Activated CD4-positive, alpha-beta memory T cell treated with anti-CD3 and anti-CD28 coated beads, Interleukin-2, amount 10 ng/mL, durations not matched to agents 7 days and 5 days (primary cell): ENCODE data around the gene ASTN2. TPM values are rescaled to one million over a fixed set of nuclear protein-coding genes. Genes with fewer than 3 reads are reported as not detected.
"Not testable (repeated sequence)": the region's sequence is repeated elsewhere in the genome, so short reads cannot be mapped to it uniquely, and the experiment has no call there.

Experiments used
- CTCF ChIA-PET: fragments of 350-600 bp; sonication (Branson Sonifier 250); formaldehyde crosslinking; loops from one replicate; lab custom pipeline; 2021; ENCODE audit warnings: antibody characterized with exemption, inconsistent platforms; lab: Charles Lee
- POLR2A ChIA-PET: fragments of 350-600 bp; sonication (Branson Sonifier 250); formaldehyde crosslinking; loops from one replicate; lab custom pipeline; 2021; ENCODE audit warnings: antibody characterized with exemption; lab: Charles Lee
- DNase-seq: peaks from one replicate; pipeline ENCODE4 v3.0.0-alpha.2; 2020
- H3K27ac Mint-ChIP-seq: one replicate; pipeline ENCODE4 v1.8.0; 2021; ENCODE audit warnings: mild to moderate bottlenecking, mixed read lengths
- H3K27me3 Mint-ChIP-seq: one replicate; pipeline ENCODE4 v1.8.0; 2021; ENCODE audit warnings: mixed read lengths
- H3K36me3 Mint-ChIP-seq: one replicate; pipeline ENCODE4 v1.8.0; 2021; ENCODE audit warnings: low read depth, mixed read lengths
- H3K4me1 Mint-ChIP-seq: one replicate; pipeline ENCODE4 v1.8.0; 2021; ENCODE audit warnings: mixed read lengths
- H3K4me3 Mint-ChIP-seq: one replicate; pipeline ENCODE4 v1.8.0; 2021; ENCODE audit warnings: mild to moderate bottlenecking, mixed read lengths
- H3K9me3 Mint-ChIP-seq: one replicate; pipeline ENCODE4 v1.8.0; 2021; ENCODE audit warnings: mixed read lengths
- total RNA-seq, 2 experiments: library from RNA; stranded (reverse); gene quantifications; one replicate each; pipeline ENCODE4 v1.2.3, GENCODE V29; 2021

ASTN2 gene
- total RNA-seq, 2 experiments from 2014 or later = 2.5 to 3.0 TPM

DNA sequence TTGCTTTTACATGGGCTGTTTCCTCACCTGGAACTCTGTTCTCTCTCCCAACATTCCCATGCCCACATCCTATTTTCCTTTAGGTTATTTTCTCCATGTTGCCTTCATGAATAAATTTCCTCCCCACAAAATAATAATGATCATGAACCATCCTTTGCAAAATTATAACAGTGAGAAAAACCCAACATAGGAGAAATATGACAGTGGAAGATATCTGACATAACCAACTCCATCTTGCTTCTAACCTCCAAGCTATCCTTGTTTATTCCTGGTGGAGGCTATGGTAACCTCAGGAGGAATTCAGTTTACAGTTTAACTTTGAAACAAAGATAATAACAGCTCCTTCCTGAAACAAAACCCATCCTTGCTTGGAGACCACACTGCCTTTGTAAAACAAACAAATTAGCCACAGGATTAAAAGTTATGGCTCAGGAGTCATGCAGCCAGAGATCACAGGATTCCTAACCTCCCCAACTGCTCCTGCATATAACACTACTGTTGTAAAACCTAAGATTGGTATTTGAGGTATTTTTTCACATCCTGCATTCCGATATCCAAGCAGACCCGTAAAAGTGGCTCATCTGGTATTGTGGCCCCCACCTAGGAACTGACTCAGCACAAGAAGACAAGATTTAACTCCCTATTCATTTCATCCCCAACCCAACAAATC lies 515.4 kb downstream of the ASTN2 start:
- Mint-ChIP-seq H3K27ac (no peak overlapping the region), H3K4me3 (no peak overlapping the region), H3K27me3 (no peaks in the 10 kb centered on the region), H3K4me1 (no peaks in the 10 kb centered on the region), H3K36me3 (no peaks in the 10 kb centered on the region), H3K9me3 (peaks cover 6% of the 10 kb centered on the region)
- CTCF ChIA-PET = no interaction called here
- POLR2A ChIA-PET = no interaction called here
- no peak for DNase-seq

DNA sequence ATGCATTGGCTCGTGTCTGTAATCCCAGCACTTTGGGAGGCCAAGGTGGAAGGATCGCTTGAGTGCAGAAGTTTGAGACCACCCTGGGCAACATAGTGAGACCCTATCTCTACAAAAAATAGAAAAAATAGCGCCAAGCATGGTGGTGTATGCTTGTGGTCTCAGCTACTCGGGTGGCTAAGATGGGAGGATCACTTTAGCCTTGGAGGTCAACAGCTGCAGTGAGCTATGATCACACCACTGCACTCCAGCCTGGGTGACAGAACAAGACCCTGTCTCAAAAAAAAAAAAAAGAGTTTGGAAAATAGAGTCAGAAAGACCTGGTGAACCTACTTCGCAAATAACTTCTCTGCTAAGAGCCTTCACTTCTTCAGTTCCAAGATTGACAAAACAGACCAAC lies 516.7 kb downstream of the ASTN2 start:
- H3K36me3 Mint-ChIP-seq, DNase-seq, H3K27ac Mint-ChIP-seq, H3K9me3 Mint-ChIP-seq, H3K27me3 Mint-ChIP-seq, POLR2A ChIA-PET, H3K4me1 Mint-ChIP-seq, H3K4me3 Mint-ChIP-seq, CTCF ChIA-PET: not testable (repeated sequence)

DNA sequence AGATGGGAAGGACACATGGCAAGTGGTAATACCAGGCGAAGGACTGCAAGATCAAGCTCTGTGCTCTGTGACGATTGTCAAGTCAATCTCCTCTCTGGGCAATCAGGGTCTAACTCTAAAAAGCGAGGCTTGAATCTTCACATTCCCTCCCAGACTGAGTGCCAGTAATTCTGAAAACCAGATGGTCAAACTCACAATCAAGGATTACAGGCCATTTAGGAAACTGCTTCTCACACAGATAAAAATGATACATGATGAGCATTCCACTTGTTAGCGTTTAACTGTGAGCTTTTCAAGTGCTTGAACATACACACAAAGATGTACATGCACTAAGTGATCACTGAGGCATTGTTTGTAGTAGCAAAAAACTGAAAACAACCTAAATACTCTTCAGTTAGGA lies 517.7 kb downstream of the ASTN2 start:
- POLR2A ChIA-PET = no interaction called here
- Mint-ChIP-seq H3K36me3 (no peaks in the 10 kb centered on the region), H3K4me1 (no peaks in the 10 kb centered on the region), H3K27me3 (no peaks in the 10 kb centered on the region), H3K4me3 (no peak overlapping the region), H3K27ac (no peak overlapping the region), H3K9me3 (peaks cover 6% of the 10 kb centered on the region)
- CTCF ChIA-PET = no interaction called here
- no peak for DNase-seq

DNA sequence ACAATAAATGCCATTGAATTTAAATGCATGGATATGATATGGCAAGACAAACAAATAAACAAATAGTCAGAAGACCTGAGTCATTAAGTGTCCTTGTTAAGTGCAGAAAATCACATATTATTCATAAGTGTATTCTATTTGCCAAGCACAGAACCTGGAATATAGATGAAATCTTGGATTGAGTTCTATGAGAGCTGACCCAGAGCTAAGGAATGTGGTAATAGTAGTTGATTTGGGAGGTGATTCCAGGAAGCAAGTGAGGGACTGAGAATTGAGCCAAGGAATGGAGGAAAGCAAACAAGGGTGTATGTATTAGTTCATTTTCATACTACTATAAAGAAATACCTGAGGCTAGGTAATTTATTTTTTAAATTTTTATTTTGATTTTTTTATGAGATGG lies 518.9 kb downstream of the ASTN2 start:
- DNase-seq = no peak
- Mint-ChIP-seq H3K9me3 (peaks cover 6% of the 10 kb centered on the region), H3K27me3 (no peaks in the 10 kb centered on the region), H3K4me1 (no peaks in the 10 kb centered on the region), H3K36me3 (no peaks in the 10 kb centered on the region), H3K4me3 (no peak overlapping the region), H3K27ac (no peak overlapping the region)
- ChIA-PET CTCF (no interaction called here), POLR2A (no interaction called here)

DNA sequence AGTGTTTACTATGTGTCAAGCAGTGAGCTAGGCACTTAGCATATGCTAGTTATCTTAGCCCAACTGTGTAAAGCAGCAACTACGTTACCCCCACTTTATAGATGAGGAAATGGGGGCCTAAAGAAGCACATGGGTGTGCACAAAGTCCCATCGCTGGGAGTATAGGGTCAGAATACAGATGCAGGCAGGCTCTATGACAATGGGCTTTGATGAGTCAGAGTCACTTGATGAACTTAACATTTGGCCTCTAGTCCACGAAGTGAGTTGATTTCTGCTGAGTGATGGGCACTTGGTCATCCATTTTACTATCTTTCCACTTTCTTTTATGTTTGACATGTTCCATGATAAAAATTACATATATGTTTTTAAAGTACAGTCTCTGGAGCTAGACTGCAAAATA lies 523.4 kb downstream of the ASTN2 start:
- CTCF ChIA-PET = no interaction called here
- POLR2A ChIA-PET = no interaction called here
- Mint-ChIP-seq H3K9me3 (no peaks in the 10 kb centered on the region), H3K27me3 (no peaks in the 10 kb centered on the region), H3K27ac (no peak overlapping the region), H3K4me3 (no peak overlapping the region), H3K4me1 (no peaks in the 10 kb centered on the region), H3K36me3 (no peaks in the 10 kb centered on the region)
- DNase-seq = no peak

DNA sequence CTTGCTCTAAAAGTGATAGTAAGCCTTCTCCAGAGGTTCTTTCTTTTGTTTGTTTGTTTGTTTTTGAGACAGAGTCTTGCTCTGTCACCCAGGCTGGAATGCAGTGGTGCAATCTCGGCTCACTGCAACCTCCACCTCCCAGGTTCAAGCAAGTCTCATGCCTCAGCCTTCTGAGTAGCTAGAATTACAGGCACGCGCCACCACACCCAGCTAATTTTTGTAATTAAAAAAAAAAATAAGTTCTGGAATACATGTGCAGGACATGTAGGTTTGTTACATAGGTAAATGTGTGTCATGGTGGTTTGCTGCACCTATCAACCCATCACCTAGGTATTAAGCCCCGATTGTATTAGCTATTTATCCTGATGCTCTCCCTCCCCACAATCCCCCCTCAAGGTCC lies 526.4 kb downstream of the ASTN2 start:
- H3K4me1 Mint-ChIP-seq, H3K4me3 Mint-ChIP-seq, H3K9me3 Mint-ChIP-seq, H3K36me3 Mint-ChIP-seq, POLR2A ChIA-PET, DNase-seq, H3K27ac Mint-ChIP-seq, H3K27me3 Mint-ChIP-seq, CTCF ChIA-PET: not testable (repeated sequence)

DNA sequence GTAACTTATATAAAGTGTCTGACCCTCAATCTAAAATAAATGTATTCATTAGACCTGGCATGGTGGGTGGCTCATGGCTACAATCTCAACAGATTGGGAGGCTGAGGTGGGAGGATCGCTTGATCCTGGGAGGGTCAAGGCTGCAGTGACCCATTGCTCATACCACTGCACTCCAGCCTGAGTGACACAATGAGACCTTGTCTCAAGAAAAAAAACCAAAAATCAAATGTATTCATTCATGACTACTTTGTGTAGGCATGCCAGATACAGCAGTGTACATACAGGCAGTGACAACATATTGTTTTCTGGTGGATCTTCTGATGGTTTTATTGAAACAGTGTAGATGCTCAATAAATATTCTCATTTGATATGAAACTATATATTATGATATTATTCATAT lies 526.8 kb downstream of the ASTN2 start:
- no peak overlapping the region for H3K4me3 Mint-ChIP-seq
- H3K36me3 Mint-ChIP-seq = no peaks in the 10 kb centered on the region
- no peak for DNase-seq
- H3K9me3 Mint-ChIP-seq = no peaks in the 10 kb centered on the region
- H3K4me1 Mint-ChIP-seq = no peaks in the 10 kb centered on the region
- no peak overlapping the region for H3K27ac Mint-ChIP-seq
- H3K27me3 Mint-ChIP-seq = no peaks in the 10 kb centered on the region
- POLR2A ChIA-PET = no interaction called here
- CTCF ChIA-PET = no interaction called here

DNA sequence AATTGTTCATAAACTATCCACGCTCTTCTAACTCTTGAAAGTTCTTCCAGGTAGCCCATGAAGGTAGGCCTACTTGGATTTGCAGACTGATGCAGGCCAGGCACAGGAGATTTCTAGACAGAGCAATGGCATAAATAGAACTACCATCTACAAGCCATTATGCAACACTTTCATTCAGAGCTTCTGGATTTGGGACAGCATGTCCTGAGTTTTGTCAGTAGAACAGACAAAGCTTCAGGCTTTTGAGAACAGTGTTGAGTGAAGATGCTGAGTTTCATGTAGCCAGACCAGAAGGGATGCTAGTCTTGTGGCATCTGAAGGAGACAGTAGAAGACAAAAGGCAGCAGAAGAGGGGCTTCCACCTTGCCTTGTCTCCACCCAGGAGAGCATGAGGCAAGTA lies 531.2 kb downstream of the ASTN2 start:
- Mint-ChIP-seq H3K4me3 (no peak overlapping the region), H3K36me3 (no peaks in the 10 kb centered on the region), H3K27me3 (no peaks in the 10 kb centered on the region), H3K4me1 (no peaks in the 10 kb centered on the region), H3K9me3 (no peaks in the 10 kb centered on the region), H3K27ac (no peak overlapping the region)
- DNase-seq = no peak
- ChIA-PET CTCF (no interaction called here), POLR2A (no interaction called here)

DNA sequence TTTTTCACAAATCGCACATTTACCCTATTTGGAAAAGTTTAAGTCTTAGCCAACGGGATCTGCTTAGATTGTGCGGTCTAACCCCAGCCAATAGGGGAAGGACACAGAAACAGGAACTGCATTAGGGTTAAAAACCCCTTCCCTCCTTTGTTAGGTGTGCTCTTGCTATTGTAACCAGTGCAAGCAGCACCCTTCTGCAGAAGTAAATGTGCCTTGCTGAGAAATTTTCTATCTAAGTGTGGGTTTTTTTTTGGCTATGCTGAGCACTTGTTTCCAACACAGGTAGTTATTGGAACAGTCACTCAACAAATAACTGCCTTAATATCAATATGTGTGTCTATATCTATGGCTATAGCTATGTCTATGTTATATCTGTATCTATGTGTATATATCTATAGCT lies 537.8 kb downstream of the ASTN2 start:
- Mint-ChIP-seq H3K36me3 (no peaks in the 10 kb centered on the region), H3K27ac (no peak overlapping the region), H3K9me3 (peaks cover 14% of the 10 kb centered on the region), H3K4me1 (no peaks in the 10 kb centered on the region), H3K4me3 (no peak overlapping the region), H3K27me3 (no peaks in the 10 kb centered on the region)
- ChIA-PET POLR2A (no interaction called here), CTCF (no interaction called here)
- no peak for DNase-seq

DNA sequence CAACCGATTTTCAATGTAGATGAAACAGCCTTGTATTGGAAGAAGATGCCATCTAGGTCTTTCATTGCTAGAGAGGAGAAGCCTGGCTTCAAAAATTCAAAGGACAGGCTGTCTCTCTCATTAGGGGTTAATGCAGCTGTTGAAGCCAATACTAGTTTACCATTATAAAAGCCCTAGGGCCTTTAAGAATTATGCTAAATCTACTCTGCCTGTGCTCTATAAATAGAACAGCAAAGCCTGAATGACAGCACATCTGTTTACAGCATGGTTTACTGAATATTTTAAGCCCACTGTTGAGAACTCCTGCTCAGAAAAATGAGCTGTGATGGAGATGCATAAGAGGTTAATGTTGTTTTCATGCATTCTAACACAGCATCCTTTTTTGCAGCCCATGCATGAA lies 539.3 kb downstream of the ASTN2 start:
- H3K4me1 Mint-ChIP-seq = no peaks in the 10 kb centered on the region
- ChIA-PET CTCF (no interaction called here), POLR2A (no interaction called here)
- no peak overlapping the region for H3K4me3 Mint-ChIP-seq
- peaks cover 14% of the 10 kb centered on the region for H3K9me3 Mint-ChIP-seq
- H3K27ac Mint-ChIP-seq = no peak overlapping the region
- DNase-seq = no peak
- no peaks in the 10 kb centered on the region for H3K27me3 Mint-ChIP-seq
- H3K36me3 Mint-ChIP-seq = no peaks in the 10 kb centered on the region

DNA sequence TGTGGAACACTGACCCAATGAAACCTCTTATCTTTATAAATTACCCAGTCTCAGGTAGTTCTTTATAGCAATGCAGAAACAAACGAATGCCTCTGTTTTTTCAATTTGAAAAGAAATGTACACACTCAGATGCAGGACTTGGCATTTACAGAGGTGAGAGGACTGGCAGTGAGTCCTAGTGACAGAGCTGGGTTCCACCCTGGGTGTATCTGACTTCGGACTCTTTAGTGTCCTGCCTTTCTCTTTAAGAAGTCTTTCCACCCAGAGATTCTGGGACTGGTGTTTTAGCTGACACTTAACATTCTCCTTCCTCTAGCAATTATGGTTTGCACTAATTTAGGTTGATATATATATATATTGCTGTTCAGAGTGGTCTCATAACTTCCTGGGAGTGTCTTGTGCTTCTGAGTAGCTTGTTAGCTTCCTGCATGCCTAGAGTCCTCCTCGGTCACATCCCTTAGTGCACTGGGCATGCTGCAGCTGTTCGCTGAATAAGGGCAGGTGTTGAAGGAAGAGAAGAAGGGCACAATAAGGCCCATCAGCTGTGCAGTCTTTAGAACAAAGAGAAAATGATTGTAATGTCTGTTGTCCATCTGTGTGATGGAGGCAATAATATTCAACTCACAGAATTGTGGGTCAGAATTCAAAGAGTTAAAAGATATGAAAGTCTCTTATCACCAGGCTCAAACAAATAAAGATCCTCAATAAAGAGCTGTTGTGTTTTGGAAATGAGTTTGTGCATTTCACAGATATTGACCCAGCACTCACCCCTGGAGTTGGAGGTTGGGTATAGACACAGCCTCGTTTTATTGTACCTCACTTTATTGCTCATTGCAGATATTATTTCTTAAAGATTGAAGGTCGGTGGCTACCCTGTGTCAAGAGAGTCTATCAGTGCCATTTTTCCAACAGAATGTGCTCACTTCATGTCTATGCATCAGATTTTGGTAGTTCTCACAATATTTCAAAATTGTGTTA lies 540.6 kb downstream of the ASTN2 start:
- Mint-ChIP-seq H3K36me3 (no peaks in the 10 kb centered on the region), H3K27me3 (no peaks in the 10 kb centered on the region), H3K4me3 (no peak overlapping the region), H3K4me1 (no peaks in the 10 kb centered on the region), H3K9me3 (peaks cover 14% of the 10 kb centered on the region), H3K27ac (no peak overlapping the region)
- no peak for DNase-seq
- CTCF ChIA-PET = interaction anchor here (1.8 kb wide), 1 partner anchor 13 kb away, joined by 5 read pairs; no protein-coding TSS in a partner anchor
- POLR2A ChIA-PET = no interaction called here

DNA sequence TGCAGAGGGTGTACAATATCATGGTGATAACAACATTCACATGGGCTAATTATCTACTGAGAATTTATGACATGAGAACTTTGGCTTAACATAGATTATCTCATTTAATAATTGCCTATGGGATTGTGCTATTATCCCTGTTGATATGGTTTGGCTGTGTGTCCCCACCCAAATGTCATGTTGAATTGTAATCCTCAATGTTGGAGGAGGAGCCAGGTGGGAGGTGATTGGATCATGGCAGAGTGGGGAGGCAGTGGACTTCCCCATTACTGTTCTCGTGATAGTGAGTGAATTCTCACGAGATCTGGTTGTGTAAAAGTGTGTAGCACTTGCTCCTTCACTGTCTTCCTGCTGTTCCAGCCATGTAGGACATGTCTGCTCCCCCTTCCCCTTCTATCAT lies 541.4 kb downstream of the ASTN2 start:
- Mint-ChIP-seq H3K36me3 (no peaks in the 10 kb centered on the region), H3K9me3 (peaks cover 14% of the 10 kb centered on the region), H3K27me3 (no peaks in the 10 kb centered on the region), H3K27ac (no peak overlapping the region), H3K4me3 (no peak overlapping the region), H3K4me1 (no peaks in the 10 kb centered on the region)
- CTCF ChIA-PET = interaction anchor here (1.8 kb wide), 1 partner anchor 13 kb away, joined by 5 read pairs; no protein-coding TSS in a partner anchor
- POLR2A ChIA-PET = no interaction called here
- DNase-seq = no peak

DNA sequence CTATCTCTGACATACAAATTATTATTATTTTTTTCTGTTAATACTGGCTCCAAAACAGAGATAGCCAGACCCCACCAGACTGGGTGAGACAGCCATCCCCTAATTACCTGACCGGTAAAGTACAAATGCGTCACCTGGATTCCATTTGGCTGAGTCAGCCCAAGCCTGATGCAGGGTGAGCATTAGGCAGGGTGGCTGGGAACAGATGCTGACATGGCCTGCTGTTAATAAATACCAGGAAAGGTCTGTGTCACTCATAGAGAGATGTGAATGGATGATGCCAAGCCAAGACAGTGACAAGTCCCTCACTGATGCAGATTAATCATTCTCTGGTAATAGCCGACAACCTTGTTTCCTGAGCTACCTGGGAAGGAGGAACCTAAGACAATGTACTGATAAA lies 544.3 kb downstream of the ASTN2 start:
- DNase-seq = no peak
- no peaks in the 10 kb centered on the region for H3K36me3 Mint-ChIP-seq
- H3K9me3 Mint-ChIP-seq = no peaks in the 10 kb centered on the region
- H3K4me1 Mint-ChIP-seq = no peaks in the 10 kb centered on the region
- H3K4me3 Mint-ChIP-seq = no peak overlapping the region
- ChIA-PET CTCF (interaction anchor here (1.6 kb wide), 1 partner anchor 10 kb away, joined by 3 read pairs; no protein-coding TSS in a partner anchor), POLR2A (no interaction called here)
- H3K27ac Mint-ChIP-seq = no peak overlapping the region
- H3K27me3 Mint-ChIP-seq = no peaks in the 10 kb centered on the region
